ENCODE data around the gene DCST2. TPM values are rescaled to one million over a fixed set of nuclear protein-coding genes. Genes with fewer than 3 reads are reported as not detected.
A peak's percentile ranks its signal among the peaks of the same experiment; 100 is the strongest.

The DCST2 gene
- total RNA-seq, 4 donors from 2014 or later = 0.90 to 4.2 (median 1.7) TPM

DNA sequence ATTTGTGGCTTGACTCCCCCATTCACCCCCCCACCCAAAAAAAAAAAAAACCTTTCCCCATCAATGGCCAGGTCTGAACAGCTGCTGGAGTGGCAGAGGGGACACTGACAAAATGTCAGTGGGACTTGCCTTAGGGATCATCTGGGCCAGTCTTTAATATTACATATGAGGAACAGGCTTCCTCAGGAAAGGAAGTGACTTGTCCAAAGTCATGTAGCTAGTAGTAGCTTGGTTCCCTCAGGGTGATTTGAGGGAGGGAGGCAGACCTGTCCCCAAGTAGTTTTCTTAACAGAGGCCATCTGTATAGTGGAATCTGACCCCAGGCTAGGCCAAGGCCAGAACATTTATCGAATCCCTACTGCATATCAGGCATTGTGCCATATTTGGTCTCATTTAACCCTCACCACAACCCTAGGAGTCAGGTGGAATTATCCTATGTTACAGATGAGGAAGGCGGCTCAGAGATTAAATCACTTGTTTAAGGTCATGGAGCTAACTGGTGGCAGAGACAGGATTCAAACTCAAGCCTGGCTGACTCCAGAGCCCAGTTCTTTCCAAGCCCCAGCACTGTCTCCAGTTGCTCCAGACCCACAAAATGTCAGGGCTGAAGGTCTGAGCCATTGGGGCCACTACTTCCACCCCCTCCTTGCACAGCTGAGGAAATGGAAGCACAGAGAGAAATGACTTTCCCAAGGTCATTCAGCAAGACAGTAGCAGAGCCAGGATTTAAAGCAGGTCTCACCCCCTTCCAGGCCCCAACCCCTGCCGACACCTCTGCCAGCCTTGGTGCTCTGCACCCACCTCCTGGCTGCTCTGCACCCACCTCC is 20.6 kb downstream of the DCST2 start:
- no peak for DNase-seq (ENCODE audit: low spot score in 2 of 2)
- WGBS, 2 donors = 66 to 75% methylated on average over 3 of the region's 3 CpGs
- Histone ChIP-seq H3K27ac (peak overlapping the region; percentile 74 to 99 (median 94)), H3K4me1 (peaks cover 0 to 82% (median 66%) of the 10 kb centered on the region in 4 donors), H3K27me3 (no peaks in the 10 kb centered on the region), H3K4me3 (peak overlapping the region in 2 of 4 donors; percentile 16 to 41), H3K36me3 (peaks cover 0 to 24% (median 0%) of the 10 kb centered on the region in 3 donors), H3K9me3 (no peaks in the 10 kb centered on the region)
- TF ChIP-seq POLR2A (IDR thresholded peaks at IDR 0.05) (no peak), EP300 (IDR thresholded peaks at IDR 0.05) (no peak)
- TF ChIP-seq, protein P1, sequence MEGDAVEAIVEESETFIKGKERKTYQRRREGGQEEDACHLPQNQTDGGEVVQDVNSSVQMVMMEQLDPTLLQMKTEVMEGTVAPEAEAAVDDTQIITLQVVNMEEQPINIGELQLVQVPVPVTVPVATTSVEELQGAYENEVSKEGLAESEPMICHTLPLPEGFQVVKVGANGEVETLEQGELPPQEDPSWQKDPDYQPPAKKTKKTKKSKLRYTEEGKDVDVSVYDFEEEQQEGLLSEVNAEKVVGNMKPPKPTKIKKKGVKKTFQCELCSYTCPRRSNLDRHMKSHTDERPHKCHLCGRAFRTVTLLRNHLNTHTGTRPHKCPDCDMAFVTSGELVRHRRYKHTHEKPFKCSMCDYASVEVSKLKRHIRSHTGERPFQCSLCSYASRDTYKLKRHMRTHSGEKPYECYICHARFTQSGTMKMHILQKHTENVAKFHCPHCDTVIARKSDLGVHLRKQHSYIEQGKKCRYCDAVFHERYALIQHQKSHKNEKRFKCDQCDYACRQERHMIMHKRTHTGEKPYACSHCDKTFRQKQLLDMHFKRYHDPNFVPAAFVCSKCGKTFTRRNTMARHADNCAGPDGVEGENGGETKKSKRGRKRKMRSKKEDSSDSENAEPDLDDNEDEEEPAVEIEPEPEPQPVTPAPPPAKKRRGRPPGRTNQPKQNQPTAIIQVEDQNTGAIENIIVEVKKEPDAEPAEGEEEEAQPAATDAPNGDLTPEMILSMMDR (IDR thresholded peaks at IDR 0.05) = no peak

DNA sequence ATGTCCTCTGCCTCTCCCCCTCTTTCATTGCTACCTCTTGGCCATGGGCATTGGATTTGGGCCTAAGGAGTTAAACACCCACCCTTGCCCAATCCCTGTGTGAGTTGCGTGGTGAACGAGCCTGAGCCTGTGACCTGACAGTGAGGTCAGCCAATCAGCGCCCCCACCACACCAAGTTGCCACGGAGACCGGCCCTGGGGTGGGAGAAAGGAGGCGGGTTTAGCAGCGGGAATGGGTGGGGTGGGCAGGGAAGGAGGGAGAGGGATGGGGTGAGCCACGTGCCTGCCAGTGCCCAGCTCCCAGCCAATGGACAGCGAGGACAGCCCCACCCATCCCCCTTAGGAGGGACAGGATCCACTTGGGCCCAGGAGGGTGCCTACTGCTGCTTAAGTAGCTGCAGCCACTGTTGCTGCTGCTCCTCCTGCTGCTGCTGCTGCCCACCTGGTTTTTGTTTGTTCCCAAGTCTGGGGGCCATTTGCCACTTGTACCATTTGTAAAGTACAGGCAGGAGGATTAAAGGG is 21.5 kb downstream of the DCST2 start:
- DNase-seq (ENCODE audit: low spot score in 2 of 2) = peak; percentile 71 to 75
- TF ChIP-seq POLR2A (IDR thresholded peaks at IDR 0.05) (peak in 1 of 2 donors; percentile 82), EP300 (IDR thresholded peaks at IDR 0.05) (peak in 1 of 2 donors; percentile 74)
- TF ChIP-seq, protein P1 (IDR thresholded peaks at IDR 0.05) = peak in 1 of 5 experiments; percentile 15
- Histone ChIP-seq H3K27ac (peak overlapping the region; percentile 74 to 99 (median 94)), H3K27me3 (no peaks in the 10 kb centered on the region), H3K4me3 (peak overlapping the region in 3 of 4 donors; percentile 16 to 41 (median 17)), H3K36me3 (peaks cover 0 to 24% (median 0%) of the 10 kb centered on the region in 3 donors), H3K9me3 (no peaks in the 10 kb centered on the region), H3K4me1 (peaks cover 0 to 82% (median 68%) of the 10 kb centered on the region in 4 donors)
- WGBS, 2 donors = 3 to 10% methylated on average over 6 to 9 of the region's 9 CpGs

DNA sequence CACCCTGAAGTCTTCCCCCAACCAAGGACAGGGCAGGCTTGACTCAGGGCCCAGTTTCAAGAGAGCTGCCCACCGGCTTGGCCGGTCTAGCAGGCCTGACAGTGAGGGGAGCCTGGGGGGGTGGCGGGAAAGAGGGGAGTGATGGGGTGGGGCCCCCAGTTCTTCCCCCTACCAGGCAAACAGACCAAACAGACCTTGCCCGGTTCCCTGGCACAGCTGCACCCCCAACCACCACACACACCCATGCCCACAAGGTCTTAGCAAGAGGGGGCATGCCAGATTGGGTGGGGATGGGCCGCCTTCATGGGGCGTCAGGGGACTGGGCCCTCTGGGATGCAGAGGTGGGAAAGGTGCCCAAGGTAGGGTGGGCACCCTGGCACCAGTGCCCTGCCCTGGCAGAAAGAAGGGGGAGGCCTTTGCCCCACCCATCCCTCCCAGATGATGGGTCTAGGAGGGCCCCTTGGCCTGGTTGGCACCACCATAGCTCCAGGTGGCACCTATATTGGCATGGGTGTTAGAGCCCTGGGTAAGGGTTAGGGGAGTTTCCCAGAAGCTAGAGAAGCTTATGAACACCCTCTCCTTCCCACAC is 22.1 kb downstream of the DCST2 start:
- peak overlapping the region; percentile 74 to 99 (median 94) for H3K27ac ChIP-seq
- peak overlapping the region in 2 of 4 donors; percentile 7 to 24 for H3K4me3 ChIP-seq
- DNase-seq (ENCODE audit: low spot score in 2 of 2) = no peak
- H3K36me3 ChIP-seq = peaks cover 0 to 22% (median 0%) of the 10 kb centered on the region in 3 donors
- 73 to 92% methylated on average over 4 to 6 of the region's 6 CpGs for WGBS, 2 donors
- H3K9me3 ChIP-seq = no peaks in the 10 kb centered on the region
- no peaks in the 10 kb centered on the region for H3K27me3 ChIP-seq
- TF ChIP-seq, protein P1 (IDR thresholded peaks at IDR 0.05) = no peak
- TF ChIP-seq POLR2A (IDR thresholded peaks at IDR 0.05) = no peak
- no peak for TF ChIP-seq EP300 (IDR thresholded peaks at IDR 0.05)
- peaks cover 0 to 82% (median 68%) of the 10 kb centered on the region in 4 donors for H3K4me1 ChIP-seq

DNA sequence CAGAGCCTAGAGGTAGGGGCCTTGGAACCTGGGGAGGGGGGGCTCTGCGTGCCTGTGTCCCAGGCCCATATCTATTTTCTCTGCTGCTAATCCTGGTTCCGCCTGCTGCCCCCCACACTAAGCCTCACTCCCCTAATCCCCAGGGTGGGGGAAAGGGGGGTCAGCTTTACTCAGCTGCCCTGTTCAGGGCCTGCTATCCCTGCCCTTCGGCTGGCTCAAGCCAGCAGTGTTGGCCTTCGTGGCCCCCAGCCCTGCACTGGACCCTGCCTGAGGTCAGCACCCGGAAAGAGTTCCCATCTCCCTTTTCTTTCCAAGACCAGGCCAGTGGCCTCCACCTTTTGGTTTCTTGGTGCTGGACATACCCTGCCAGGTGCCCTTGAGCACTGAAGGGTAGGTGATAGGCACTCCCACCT is 22.6 kb downstream of the DCST2 start:
- Histone ChIP-seq H3K9me3 (no peaks in the 10 kb centered on the region), H3K27ac (peak overlapping the region; percentile 74 to 99 (median 94)), H3K27me3 (no peaks in the 10 kb centered on the region), H3K4me3 (peak overlapping the region in 2 of 4 donors; percentile 34 to 50), H3K36me3 (peaks cover 0 to 17% (median 0%) of the 10 kb centered on the region in 3 donors), H3K4me1 (peaks cover 0 to 82% (median 70%) of the 10 kb centered on the region in 4 donors)
- WGBS, 2 donors = 59 to 72% methylated on average over 4 to 5 of the region's 5 CpGs
- no peak for TF ChIP-seq EP300 (IDR thresholded peaks at IDR 0.05)
- TF ChIP-seq POLR2A (IDR thresholded peaks at IDR 0.05) = no peak
- TF ChIP-seq, protein P1 (IDR thresholded peaks at IDR 0.05) = no peak
- no peak for DNase-seq (ENCODE audit: low spot score in 2 of 2)
